GM12874 (cell line): ENCODE results near the gene PACS1.

Source experiments
- TF ChIP-seq, protein P1 (sequence below): IDR thresholded peaks from 2 replicates; pipeline ENCODE4 v1.5.1; 2011; ENCODE audit warnings: low read depth, mild to moderate bottlenecking, control low read depth, low read length, moderate library complexity; ENCODE audit not compliant: insufficient read depth

Gene PACS1

GRCh38 chr11:66111158-66111557 is 41.1 kb downstream of the PACS1 start:
- TF ChIP-seq, protein P1, sequence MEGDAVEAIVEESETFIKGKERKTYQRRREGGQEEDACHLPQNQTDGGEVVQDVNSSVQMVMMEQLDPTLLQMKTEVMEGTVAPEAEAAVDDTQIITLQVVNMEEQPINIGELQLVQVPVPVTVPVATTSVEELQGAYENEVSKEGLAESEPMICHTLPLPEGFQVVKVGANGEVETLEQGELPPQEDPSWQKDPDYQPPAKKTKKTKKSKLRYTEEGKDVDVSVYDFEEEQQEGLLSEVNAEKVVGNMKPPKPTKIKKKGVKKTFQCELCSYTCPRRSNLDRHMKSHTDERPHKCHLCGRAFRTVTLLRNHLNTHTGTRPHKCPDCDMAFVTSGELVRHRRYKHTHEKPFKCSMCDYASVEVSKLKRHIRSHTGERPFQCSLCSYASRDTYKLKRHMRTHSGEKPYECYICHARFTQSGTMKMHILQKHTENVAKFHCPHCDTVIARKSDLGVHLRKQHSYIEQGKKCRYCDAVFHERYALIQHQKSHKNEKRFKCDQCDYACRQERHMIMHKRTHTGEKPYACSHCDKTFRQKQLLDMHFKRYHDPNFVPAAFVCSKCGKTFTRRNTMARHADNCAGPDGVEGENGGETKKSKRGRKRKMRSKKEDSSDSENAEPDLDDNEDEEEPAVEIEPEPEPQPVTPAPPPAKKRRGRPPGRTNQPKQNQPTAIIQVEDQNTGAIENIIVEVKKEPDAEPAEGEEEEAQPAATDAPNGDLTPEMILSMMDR = no peak

- TF ChIP-seq, protein P1 = no peak
Measured at GRCh38 chr11:66112041-66112491, 42.0 kb downstream of the PACS1 start.

DNA sequence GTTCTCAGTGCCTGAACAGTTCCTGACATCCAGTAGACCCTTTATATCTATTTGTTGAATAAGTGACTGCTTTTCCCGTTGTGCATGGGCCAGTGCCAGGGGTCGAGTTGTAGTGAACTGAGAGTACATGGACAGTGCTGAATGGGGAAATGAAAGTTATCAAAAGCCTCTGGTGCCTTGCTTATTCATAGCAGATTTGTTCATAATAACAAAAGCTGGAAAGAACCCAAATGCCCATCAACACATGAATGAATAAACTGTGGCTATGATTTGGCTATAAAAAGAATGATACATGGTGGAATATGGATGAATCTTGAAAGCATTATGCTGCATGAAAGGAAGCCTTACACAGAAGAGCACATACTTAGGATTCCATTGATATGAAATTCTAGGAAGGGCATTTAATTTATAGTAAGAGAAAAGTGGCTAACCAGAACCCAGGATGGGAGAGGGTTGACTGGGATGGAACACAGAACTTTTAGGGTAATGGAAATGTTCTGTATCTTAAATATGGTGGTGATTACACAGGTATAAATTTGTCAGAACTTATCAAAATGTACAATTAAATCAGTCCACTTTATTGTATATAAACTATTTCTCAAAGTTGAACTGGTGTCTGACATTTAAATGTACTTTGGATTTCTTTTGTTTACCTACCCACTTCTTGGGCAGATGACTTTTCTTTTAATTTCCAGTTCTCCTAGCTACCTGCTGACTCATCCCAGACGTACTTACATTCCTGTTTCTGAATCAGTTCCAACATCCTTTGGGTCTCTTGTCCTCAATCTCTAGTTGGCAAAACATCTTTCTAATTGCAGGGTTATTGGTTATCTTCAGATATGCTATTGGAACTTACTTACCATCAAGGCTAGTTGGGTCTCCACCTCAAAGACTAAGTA is 42.8 kb downstream of the PACS1 start:
- TF ChIP-seq, protein P1 = no peak

GRCh38 chr11:66115638-66116301 is 45.7 kb downstream of the PACS1 start:
- TF ChIP-seq, protein P1 = no peak

DNA sequence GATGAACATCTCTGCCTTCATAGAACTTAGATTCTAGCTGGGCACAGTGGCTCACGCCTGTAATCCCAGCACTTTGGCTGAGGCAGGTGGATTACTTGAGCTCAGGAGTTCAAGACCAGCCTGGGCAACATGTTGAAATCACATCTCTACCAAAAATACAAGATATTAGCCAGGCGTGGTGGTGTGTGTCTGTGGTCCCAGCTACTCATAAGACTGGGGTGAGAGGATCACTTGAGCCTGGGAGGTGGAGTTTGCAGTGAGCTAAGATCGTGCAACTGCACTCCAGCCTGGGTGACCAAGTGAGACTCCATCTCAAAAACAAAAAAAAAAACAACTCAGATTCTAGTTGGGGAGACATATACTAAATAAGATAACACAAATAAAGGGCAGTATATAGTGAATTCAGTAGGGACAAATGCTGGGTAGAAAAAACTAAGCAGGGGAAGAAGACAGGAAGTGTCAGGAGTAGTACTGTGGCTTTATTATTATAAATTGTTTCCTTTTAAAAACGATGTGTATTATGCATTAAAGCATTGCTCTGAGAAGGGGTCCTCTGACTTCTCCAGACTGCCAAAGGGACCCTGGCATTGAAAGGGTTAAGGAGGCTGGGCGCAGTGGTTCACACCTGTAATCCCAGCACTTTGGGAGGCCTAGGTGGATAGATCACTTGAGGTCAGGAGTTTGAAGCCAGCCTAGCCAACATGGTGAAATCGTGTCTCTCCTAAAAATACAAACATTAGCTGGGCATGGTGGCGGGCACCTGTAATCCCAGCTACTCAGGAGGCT is 46.7 kb downstream of the PACS1 start:
- TF ChIP-seq, protein P1 = no peak

GRCh38 chr11:66118847-66119246 is 48.8 kb downstream of the PACS1 start:
- TF ChIP-seq, protein P1 = no peak

GRCh38 chr11:66119348-66120133 is 49.5 kb downstream of the PACS1 start:
- TF ChIP-seq, protein P1 = no peak
